A673 (cell line): ENCODE results near the gene GALNT18.
"Not testable (repeated sequence)": the region's sequence is repeated elsewhere in the genome, so short reads cannot be mapped to it uniquely, and the experiment has no call there.

Experiments
- EZH2 ChIP-seq: fragments of 200-600 bp; sonication (generic); IDR thresholded peaks from 2 replicates; pipeline ENCODE4 v1.6.1; 2017; ENCODE audit warnings: borderline replicate concordance, low read depth, mild to moderate bottlenecking, mixed read lengths, antibody characterized with exemption, low read length; ENCODE audit not compliant: poor library complexity, severe bottlenecking
- TF ChIP-seq, protein P1 (sequence below): fragments of 300-800, 200-600 bp; sonication (generic); conservative IDR thresholded peaks from 2 replicates; pipeline ENCODE4 v1.5.1; 2017; ENCODE audit warnings: low read depth, mild to moderate bottlenecking, antibody characterized with exemption, low read length, moderate library complexity, mixed read lengths

DNA sequence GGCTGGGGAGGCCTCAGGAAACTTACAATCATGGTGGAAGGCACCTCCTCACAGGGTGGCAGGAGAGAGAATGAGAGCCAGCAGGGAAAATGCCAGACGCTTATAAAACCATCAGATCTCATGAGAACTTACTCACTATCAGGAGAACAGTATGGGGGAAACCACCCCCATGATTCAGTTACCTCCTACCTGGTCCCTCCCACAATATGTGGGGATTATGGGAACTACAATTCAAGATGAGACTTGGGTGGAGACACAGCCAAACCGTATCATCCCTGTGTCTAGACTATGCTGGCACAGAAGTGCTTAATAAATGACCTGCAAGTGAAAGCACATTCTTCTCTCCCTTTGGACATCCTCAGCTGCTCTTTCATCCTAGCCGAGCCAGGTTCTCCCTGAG, 174.2 kb downstream of the GALNT18 start:
- TF ChIP-seq, protein P1, sequence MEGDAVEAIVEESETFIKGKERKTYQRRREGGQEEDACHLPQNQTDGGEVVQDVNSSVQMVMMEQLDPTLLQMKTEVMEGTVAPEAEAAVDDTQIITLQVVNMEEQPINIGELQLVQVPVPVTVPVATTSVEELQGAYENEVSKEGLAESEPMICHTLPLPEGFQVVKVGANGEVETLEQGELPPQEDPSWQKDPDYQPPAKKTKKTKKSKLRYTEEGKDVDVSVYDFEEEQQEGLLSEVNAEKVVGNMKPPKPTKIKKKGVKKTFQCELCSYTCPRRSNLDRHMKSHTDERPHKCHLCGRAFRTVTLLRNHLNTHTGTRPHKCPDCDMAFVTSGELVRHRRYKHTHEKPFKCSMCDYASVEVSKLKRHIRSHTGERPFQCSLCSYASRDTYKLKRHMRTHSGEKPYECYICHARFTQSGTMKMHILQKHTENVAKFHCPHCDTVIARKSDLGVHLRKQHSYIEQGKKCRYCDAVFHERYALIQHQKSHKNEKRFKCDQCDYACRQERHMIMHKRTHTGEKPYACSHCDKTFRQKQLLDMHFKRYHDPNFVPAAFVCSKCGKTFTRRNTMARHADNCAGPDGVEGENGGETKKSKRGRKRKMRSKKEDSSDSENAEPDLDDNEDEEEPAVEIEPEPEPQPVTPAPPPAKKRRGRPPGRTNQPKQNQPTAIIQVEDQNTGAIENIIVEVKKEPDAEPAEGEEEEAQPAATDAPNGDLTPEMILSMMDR: not testable (repeated sequence)
- not testable (repeated sequence) for TF ChIP-seq EZH2
